Stimulated activated CD8-positive, alpha-beta memory T cell treated with anti-CD3 and anti-CD28 coated beads, Interleukin-4, amount 100 ng/mL, for 48 hours (primary cell): Measurements from ENCODE around the gene RBM43.

Source experiments
- DNase-seq: peaks from one replicate; pipeline ENCODE4 v3.0.0-alpha.2; 2020

The RBM43 gene

DNA sequence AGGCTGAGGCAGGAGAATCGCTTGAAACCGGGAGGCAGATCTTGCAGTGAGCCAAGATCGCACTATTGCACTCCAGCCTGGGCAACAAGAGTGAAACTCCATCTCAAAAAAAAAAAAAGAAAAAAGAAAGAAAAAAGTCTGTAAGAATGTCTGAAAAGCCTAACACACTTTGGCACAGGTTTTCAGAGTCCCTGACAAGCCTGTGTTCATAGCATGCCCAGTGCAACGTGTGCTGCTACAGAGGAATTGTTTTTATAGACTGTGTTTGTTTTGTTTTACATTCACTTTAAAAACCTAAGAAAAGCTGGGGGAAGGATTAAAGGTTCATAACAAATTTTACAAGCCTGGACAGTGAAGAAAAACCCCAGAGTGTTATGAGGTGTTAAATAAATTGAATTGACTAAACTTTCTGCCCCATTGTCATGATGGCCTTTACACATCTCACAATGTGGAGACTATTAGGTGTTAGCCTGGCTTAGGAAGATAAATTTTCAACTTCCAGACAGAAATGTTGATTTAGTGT is 55.2 kb downstream of the RBM43 start:
- DNase-seq, result no peak

DNA sequence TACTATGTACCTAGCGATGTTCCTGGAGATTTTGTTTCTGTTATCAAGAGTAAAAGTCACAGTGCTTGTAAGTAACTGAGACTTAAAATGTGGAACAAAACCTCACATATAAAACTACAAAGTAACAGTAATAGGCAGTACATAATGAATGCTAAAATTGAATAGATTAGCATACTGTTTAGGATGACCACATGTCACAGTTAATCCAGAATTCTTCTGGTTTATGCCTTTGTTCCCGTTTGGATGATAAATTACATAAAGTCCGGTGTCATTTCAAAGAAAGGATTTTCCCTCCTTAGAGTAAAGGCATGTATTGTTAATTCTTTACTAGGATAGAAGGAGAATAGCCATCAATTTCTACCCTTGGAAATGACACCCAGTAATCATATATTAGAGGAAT is 56.1 kb downstream of the RBM43 start:
- no peak for DNase-seq

- DNase-seq, result no peak
Observed at GRCh38 chr2:151204756-151205155, 56.9 kb downstream of the RBM43 start.

DNA sequence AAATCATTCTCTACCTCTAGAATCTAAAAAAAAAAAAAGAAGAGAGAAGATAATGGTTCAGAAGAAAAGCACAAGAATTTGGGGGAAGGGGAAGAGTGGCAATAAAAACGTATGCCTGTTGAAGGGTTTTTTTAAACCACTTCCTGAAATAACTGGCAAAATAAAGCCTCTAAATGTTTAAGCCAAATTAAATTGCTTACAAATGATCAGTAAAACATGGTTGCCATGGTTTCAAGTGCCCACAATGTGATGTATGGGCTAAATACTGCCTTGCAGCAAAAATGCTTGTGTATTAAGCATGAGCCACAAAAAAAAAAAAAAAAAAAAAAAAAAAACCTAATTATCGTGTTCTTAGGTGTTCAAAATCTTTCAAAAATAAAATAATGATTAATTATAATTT is 60.8 kb downstream of the RBM43 start:
- no peak for DNase-seq

DNA sequence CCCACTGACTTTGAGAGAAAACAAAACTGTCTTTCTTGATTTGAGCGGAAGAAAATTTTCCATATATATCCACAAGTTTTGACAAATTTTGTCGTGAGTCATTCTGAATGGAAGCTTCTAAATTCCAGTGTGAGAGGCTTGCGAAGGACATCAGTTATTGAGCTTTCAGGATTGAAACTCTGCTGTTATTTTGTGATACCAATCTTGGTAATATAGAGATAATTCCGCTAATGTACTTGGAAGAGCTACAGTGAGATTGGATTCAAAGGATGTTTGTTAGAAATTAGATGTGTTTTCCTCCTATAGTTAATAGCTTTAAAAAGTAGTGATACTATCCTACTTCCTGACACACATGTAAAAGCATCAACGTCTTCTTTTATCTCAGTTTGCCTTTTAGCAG is 61.4 kb downstream of the RBM43 start:
- DNase-seq, result no peak

GRCh38 chr2:151198645-151199044 is 63.0 kb downstream of the RBM43 start:
- no peak for DNase-seq
